Measurements from ENCODE around the gene EIF4E. TPM values are rescaled to one million over a fixed set of nuclear protein-coding genes. Genes with fewer than 3 reads are reported as not detected.
"Not testable (repeated sequence)": the region's sequence is repeated elsewhere in the genome, so short reads cannot be mapped to it uniquely, and the experiment has no call there.

Gene EIF4E
- total RNA-seq, 1 experiment from 2014 or later = 130 TPM

DNA sequence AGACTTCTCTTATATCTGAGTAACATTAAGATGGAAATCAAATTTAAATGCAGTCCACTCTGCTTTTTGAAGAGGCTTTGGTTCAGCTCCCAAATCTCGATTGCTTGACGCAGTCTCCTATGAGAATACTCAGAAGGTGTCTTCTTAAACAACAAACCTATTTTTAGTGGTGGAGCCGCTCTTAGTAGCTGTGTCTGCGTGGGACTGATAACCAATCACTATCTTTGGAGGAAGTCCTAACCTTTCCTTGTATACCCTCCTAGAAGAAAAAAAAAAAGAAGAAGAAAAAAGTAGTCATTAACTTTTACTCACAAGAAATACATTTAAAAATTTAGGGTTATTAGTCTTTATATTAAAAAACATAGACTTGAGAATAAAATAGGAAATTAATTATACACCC, 48.0 kb downstream of the EIF4E start:
- H3K79me2 ChIP-seq (ENCODE audit: low read length) = peaks cover 11% of the 10 kb centered on the region; the same call in 1 of the 2 replicates
- H3K27me3 ChIP-seq (ENCODE audit: low read length); H3K9me2 ChIP-seq (replicated peaks; ENCODE audit: insufficient read depth, low read length); H4K20me1 ChIP-seq (ENCODE audit: insufficient read depth, low read depth, low read length); DNase-seq; H3K27ac ChIP-seq (ENCODE audit: low read length); H3K9me3 ChIP-seq (ENCODE audit: low read length); H3K4me3 ChIP-seq (ENCODE audit: low read length); H3K9ac ChIP-seq (ENCODE audit: low read length); H3K4me2 ChIP-seq (ENCODE audit: low read depth, low read length, poor library complexity, severe bottlenecking); H2AFZ ChIP-seq (ENCODE audit: low read length); H3K4me1 ChIP-seq (ENCODE audit: low read length): not testable (repeated sequence)
- peaks cover 40% of the 10 kb centered on the region for H3K36me3 ChIP-seq (ENCODE audit: insufficient read depth, low read length)

DNA sequence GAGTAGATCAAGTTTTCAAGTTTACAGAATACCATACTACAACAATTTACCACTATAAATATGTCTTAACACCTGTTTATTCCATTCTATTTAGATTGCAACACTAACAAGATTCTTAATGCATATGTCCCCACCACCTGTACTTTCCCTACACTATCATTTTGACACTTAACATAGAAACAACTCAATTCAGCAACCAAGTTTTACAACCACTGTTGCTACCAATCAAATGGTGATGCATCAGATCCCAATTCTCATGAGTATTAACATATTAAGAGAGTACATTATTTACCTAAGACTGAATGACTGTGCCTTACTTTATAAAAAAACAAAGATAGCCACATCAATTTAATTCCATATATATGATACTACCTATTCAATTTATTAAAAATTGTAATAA, 49.4 kb downstream of the EIF4E start:
- Histone ChIP-seq H3K4me1 (ENCODE audit: low read length) (no peaks in the 10 kb centered on the region), H3K4me3 (ENCODE audit: low read length) (no peak overlapping the region), H3K4me2 (ENCODE audit: low read depth, low read length, poor library complexity, severe bottlenecking) (no peak overlapping the region), H4K20me1 (ENCODE audit: insufficient read depth, low read depth, low read length) (0 out of 2 replicates have a peak, but pooled peaks cover 4% of the 10 kb centered on the region), H3K27ac (ENCODE audit: low read length) (no peak overlapping the region), H3K79me2 (ENCODE audit: low read length) (peaks cover 7% of the 10 kb centered on the region; the same call in 1 of the 2 replicates), H3K36me3 (ENCODE audit: insufficient read depth, low read length) (peaks cover 26% of the 10 kb centered on the region), H3K9me2 (replicated peaks; ENCODE audit: insufficient read depth, low read length) (no peaks in the 10 kb centered on the region), H3K27me3 (ENCODE audit: low read length) (no peaks in the 10 kb centered on the region), H3K9me3 (ENCODE audit: low read length) (no peaks in the 10 kb centered on the region), H3K9ac (ENCODE audit: low read length) (no peak overlapping the region), H2AFZ (ENCODE audit: low read length) (no peak overlapping the region)
- DNase-seq = no peak

DNA sequence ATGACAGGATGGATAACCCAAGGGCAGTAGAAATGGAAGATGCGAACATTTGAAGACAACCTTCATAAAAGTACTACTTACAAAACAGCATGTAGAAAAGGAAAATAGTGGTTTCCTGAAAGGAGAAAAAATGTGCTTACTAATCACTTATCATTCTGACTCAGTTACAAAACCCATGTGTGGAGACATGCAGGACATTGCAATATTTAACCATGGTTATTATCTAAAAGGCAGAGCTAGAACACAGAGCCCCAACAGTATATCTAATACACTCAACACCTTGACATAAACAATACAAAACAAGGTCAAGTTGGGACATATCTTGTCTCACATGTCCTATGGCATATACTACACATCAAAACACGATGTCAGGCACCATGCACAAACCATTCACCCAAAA, 55.9 kb downstream of the EIF4E start:
- no peaks in the 10 kb centered on the region for H3K79me2 ChIP-seq (ENCODE audit: low read length)
- no peak overlapping the region for H3K9ac ChIP-seq (ENCODE audit: low read length)
- no peak overlapping the region for H3K4me2 ChIP-seq (ENCODE audit: low read depth, low read length, poor library complexity, severe bottlenecking)
- no peaks in the 10 kb centered on the region for H3K4me1 ChIP-seq (ENCODE audit: low read length)
- H3K9me2 ChIP-seq (replicated peaks; ENCODE audit: insufficient read depth, low read length) = no peaks in the 10 kb centered on the region
- H3K36me3 ChIP-seq (ENCODE audit: insufficient read depth, low read length) = no peaks in the 10 kb centered on the region
- H3K27me3 ChIP-seq (ENCODE audit: low read length) = no peaks in the 10 kb centered on the region
- no peak overlapping the region for H2AFZ ChIP-seq (ENCODE audit: low read length)
- DNase-seq = no peak
- H3K9me3 ChIP-seq (ENCODE audit: low read length) = no peaks in the 10 kb centered on the region
- H3K4me3 ChIP-seq (ENCODE audit: low read length) = no peak overlapping the region
- H4K20me1 ChIP-seq (ENCODE audit: insufficient read depth, low read depth, low read length) = 0 out of 2 replicates have a peak, but pooled peaks cover 4% of the 10 kb centered on the region
- H3K27ac ChIP-seq (ENCODE audit: low read length) = no peak overlapping the region

DNA sequence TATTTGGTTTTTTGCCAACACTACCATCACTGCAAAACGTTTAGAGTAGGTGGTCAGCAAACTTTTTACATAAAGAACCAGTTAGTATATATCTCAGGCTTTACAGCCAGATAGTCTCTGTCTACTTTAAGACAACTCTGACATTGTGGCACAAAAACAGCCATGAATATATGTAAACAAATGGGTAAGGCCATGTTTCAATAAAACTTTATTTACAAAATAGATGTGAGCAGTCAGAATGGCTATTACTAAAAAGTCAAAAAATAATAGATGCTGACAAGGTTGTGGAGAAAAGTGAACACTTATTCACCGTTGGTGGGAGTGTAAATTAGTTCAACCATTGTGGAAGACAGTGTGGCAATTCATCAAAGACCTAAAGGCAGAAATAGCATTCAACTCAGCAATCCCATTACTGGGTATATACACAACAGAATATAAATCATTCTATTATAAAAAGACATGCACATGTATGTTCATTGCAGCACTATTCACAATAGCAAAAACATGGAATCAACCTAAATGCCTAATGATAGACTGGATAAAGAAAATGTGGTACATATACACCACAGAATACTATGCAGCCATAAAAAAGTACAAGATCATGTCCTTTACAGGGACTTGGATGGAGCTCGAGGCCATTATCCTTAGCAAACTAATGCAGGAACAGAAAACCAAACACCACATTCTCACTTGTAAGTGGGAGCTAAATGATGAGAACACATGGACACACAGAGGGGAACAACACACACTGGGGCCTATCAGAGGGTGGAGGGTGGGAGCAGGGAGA, 56.6 kb downstream of the EIF4E start:
- H3K9me2 ChIP-seq (replicated peaks; ENCODE audit: insufficient read depth, low read length); H3K27me3 ChIP-seq (ENCODE audit: low read length); H3K9me3 ChIP-seq (ENCODE audit: low read length); H3K4me3 ChIP-seq (ENCODE audit: low read length); H3K27ac ChIP-seq (ENCODE audit: low read length); H3K79me2 ChIP-seq (ENCODE audit: low read length); DNase-seq; H3K9ac ChIP-seq (ENCODE audit: low read length); H3K36me3 ChIP-seq (ENCODE audit: insufficient read depth, low read length); H4K20me1 ChIP-seq (ENCODE audit: insufficient read depth, low read depth, low read length); H2AFZ ChIP-seq (ENCODE audit: low read length); H3K4me2 ChIP-seq (ENCODE audit: low read depth, low read length, poor library complexity, severe bottlenecking); H3K4me1 ChIP-seq (ENCODE audit: low read length): not testable (repeated sequence)

DNA sequence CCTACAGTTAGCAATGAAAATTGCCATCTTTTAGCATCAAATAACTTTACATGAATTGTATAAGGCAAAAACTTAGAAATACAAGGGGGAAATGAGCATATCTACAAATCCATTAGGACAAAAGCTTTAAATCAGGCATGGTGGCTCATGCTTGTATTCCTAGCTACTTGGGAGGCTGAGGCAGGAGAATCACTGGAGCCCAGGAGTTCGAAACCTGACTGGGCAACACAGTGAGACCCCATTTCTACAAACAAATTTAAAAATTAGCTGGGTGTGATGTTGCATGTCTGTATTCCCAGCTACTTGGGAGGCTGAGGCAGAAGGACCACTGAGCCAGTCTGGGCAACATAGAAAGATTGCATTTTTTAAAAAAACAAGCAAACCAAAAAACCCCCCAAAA, 61.3 kb downstream of the EIF4E start:
- Histone ChIP-seq H3K9ac (ENCODE audit: low read length) (no peak overlapping the region), H3K27me3 (ENCODE audit: low read length) (no peaks in the 10 kb centered on the region), H3K4me2 (ENCODE audit: low read depth, low read length, poor library complexity, severe bottlenecking) (no peak overlapping the region), H3K27ac (ENCODE audit: low read length) (no peak overlapping the region), H3K79me2 (ENCODE audit: low read length) (no peaks in the 10 kb centered on the region), H3K9me3 (ENCODE audit: low read length) (no peaks in the 10 kb centered on the region), H3K4me1 (ENCODE audit: low read length) (no peaks in the 10 kb centered on the region), H3K4me3 (ENCODE audit: low read length) (no peak overlapping the region), H2AFZ (ENCODE audit: low read length) (no peak overlapping the region), H3K36me3 (ENCODE audit: insufficient read depth, low read length) (no peaks in the 10 kb centered on the region), H3K9me2 (replicated peaks; ENCODE audit: insufficient read depth, low read length) (no peaks in the 10 kb centered on the region), H4K20me1 (ENCODE audit: insufficient read depth, low read depth, low read length) (no peaks in the 10 kb centered on the region)
- DNase-seq = no peak

DNA sequence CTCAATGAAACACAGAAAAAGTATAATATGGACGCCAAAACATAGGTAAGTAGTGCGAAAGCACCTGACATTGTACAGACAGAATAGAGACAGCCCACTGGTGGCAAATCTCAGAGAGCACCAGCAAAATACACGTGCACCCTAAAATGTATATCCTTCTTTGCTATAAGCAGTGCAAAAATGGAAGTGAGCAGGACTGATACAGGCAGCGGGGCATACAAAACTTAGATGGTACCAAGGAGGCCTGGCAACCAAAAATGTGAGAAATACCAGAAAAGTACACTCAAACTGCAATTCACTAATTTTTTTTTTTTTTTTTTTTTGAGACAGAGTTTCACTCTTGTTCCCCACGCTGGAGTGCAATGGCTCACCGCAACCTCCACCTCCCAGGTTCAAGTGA, 63.9 kb downstream of the EIF4E start:
- Histone ChIP-seq H3K9me2 (replicated peaks; ENCODE audit: insufficient read depth, low read length) (no peaks in the 10 kb centered on the region), H3K4me3 (ENCODE audit: low read length) (no peak overlapping the region), H3K79me2 (ENCODE audit: low read length) (no peaks in the 10 kb centered on the region), H3K4me2 (ENCODE audit: low read depth, low read length, poor library complexity, severe bottlenecking) (no peak overlapping the region), H2AFZ (ENCODE audit: low read length) (no peak overlapping the region), H3K9me3 (ENCODE audit: low read length) (no peaks in the 10 kb centered on the region), H3K27ac (ENCODE audit: low read length) (no peak overlapping the region), H3K27me3 (ENCODE audit: low read length) (no peaks in the 10 kb centered on the region), H3K4me1 (ENCODE audit: low read length) (no peaks in the 10 kb centered on the region), H3K9ac (ENCODE audit: low read length) (no peak overlapping the region), H4K20me1 (ENCODE audit: insufficient read depth, low read depth, low read length) (no peaks in the 10 kb centered on the region), H3K36me3 (ENCODE audit: insufficient read depth, low read length) (no peaks in the 10 kb centered on the region)
- no peak for DNase-seq

DNA sequence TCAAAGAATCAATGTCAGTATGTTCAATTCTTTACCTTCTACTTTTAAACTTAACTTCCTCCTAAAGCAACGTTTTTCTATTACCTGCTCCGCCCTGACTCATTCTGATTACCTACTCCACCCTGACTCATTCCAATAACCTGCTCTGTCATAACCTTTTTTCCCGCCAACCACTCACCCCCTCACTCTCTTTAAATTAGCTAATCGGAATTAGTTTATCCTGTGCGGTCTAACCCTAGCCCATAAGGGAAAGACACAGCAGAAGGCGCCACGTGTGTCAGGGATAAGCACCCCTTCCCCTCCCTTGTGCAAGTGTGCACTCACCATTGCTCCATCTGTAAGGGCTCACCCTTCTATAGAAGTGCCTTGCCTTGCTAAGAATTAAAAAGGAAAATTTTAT, 64.4 kb downstream of the EIF4E start:
- DNase-seq = no peak
- Histone ChIP-seq H3K4me2 (ENCODE audit: low read depth, low read length, poor library complexity, severe bottlenecking) (no peak overlapping the region), H3K9me3 (ENCODE audit: low read length) (no peaks in the 10 kb centered on the region), H4K20me1 (ENCODE audit: insufficient read depth, low read depth, low read length) (no peaks in the 10 kb centered on the region), H2AFZ (ENCODE audit: low read length) (no peak overlapping the region), H3K4me1 (ENCODE audit: low read length) (no peaks in the 10 kb centered on the region), H3K36me3 (ENCODE audit: insufficient read depth, low read length) (no peaks in the 10 kb centered on the region), H3K27ac (ENCODE audit: low read length) (no peak overlapping the region), H3K9me2 (replicated peaks; ENCODE audit: insufficient read depth, low read length) (no peaks in the 10 kb centered on the region), H3K79me2 (ENCODE audit: low read length) (no peaks in the 10 kb centered on the region), H3K4me3 (ENCODE audit: low read length) (no peak overlapping the region), H3K9ac (ENCODE audit: low read length) (no peak overlapping the region), H3K27me3 (ENCODE audit: low read length) (no peaks in the 10 kb centered on the region)

DNA sequence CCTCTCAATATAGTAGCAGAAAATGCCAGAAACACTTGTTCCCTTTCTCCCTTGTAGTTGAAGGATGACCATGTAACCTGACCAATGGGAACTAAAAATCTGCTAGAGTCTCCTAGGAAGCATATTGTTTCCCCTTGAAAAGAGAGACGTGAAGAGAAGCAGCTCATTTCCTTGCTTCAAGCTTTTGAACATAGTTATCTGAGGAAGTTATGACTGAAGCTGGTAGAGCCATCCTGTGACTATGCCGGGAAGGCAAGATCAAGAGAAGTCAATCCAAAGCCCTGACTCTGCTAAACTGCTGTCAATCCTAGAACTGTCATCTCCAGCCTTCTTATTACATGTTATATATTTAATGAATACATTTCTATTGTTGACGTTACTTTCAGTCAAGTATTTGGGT, 66.6 kb downstream of the EIF4E start:
- Histone ChIP-seq H3K4me1 (ENCODE audit: low read length) (no peaks in the 10 kb centered on the region), H3K4me2 (ENCODE audit: low read depth, low read length, poor library complexity, severe bottlenecking) (no peak overlapping the region), H3K27me3 (ENCODE audit: low read length) (no peaks in the 10 kb centered on the region), H3K9me2 (replicated peaks; ENCODE audit: insufficient read depth, low read length) (no peaks in the 10 kb centered on the region), H3K79me2 (ENCODE audit: low read length) (no peaks in the 10 kb centered on the region), H3K36me3 (ENCODE audit: insufficient read depth, low read length) (no peaks in the 10 kb centered on the region), H3K27ac (ENCODE audit: low read length) (no peak overlapping the region), H4K20me1 (ENCODE audit: insufficient read depth, low read depth, low read length) (no peaks in the 10 kb centered on the region), H3K4me3 (ENCODE audit: low read length) (no peak overlapping the region), H3K9ac (ENCODE audit: low read length) (no peak overlapping the region), H3K9me3 (ENCODE audit: low read length) (no peaks in the 10 kb centered on the region), H2AFZ (ENCODE audit: low read length) (no peak overlapping the region)
- DNase-seq = no peak

All from Karpas-422 (cell line).